ENCODE measurements around the gene KIF18A.
"Not testable (repeated sequence)": the region's sequence is repeated elsewhere in the genome, so short reads cannot be mapped to it uniquely, and the experiment has no call there.

Gene KIF18A

GRCh38 chr11:28106353-28107043 lies 1.5 kb downstream of the KIF18A start:
- DNase-seq, result no peak

- DNase-seq, result no peak
Observed at GRCh38 chr11:28105869-28106268, 2.1 kb downstream of the KIF18A start.

DNA sequence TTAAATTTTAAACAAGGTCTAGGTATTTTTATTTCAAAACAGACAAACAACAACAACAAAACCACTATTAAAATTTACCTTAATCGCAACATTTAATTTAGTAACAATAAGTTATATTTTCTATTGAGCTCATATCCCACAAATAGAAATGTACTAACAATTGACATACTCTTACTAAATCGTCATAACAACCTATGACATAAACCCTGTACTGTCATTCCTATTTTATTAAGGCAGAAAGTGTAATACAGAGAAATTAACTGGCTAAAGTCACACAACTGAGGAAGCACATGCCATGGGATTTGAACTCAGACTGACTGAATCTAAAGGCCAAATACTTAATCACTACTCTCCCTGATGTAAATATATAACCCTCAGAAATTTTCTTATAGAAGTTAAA lies 3.0 kb downstream of the KIF18A start:
- no peak for DNase-seq

DNA sequence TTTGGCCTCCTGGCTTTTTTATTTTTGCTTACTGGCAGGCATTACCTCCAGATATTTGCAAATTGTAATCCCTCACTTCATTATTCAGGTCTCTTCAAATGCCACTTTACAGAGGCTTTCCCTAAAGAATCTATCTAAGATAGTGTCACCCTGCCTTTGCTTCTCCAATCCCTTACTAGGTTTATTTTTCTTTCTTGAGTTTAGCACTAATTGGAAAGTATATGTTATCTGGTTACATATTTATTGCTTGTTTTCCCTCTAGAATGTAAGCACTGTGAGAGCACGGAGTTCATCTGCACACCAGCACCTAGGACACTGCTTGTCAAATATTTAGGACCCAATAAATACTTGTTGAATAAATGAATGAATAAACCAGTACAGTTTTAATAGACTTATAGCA lies 3.5 kb downstream of the KIF18A start:
- DNase-seq, result no peak

- not testable (repeated sequence) for DNase-seq
Observed at GRCh38 chr11:28102300-28102699, 5.7 kb downstream of the KIF18A start.

DNA sequence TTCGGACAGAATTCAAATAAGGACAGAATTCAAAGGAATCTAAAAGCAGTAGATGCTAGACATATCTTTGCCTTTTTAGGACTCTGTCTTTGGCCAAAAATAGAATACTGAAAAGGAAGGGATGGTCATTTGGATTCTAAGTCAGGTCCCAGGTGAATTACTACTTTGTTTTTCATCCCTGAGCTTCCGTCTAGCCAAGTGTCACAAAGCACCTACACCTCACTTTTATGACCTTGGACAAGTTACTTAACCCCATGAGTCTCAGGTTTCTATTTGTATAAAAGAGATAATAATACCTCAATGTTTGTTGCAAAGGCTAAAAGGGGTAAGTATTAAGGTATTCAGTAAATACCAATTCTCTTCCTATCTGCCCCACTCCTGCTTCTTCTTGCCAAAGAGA lies 7.3 kb downstream of the KIF18A start:
- no peak for DNase-seq

- DNase-seq, result no peak
Observed at GRCh38 chr11:28099715-28100114, 8.2 kb downstream of the KIF18A start.

GRCh38 chr11:28098257-28098656 lies 9.7 kb downstream of the KIF18A start:
- no peak for DNase-seq

DNA sequence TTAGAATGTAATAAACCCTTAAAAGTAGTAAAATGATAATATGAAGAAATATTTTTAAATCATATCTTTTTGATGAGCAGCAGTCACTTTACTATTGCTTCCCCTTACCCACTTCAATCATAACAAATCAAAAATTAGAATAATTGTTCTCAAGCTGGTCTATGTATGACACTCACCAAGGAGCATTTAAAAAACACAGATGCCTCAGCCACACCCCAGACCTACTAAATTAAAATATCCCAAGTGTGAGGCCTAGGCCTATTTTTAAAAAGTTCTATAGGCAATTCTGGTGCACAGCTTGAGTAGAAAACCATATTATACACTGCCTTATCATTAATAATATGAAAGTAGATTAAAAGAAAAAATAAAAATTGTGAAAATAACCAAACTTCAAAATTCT lies 15.2 kb downstream of the KIF18A start:
- DNase-seq, result no peak

- no peak for DNase-seq
Observed at GRCh38 chr11:28090052-28090749, 17.8 kb downstream of the KIF18A start.

- DNase-seq, result no peak
Observed at GRCh38 chr11:28089378-28089777, 18.6 kb downstream of the KIF18A start.

DNA sequence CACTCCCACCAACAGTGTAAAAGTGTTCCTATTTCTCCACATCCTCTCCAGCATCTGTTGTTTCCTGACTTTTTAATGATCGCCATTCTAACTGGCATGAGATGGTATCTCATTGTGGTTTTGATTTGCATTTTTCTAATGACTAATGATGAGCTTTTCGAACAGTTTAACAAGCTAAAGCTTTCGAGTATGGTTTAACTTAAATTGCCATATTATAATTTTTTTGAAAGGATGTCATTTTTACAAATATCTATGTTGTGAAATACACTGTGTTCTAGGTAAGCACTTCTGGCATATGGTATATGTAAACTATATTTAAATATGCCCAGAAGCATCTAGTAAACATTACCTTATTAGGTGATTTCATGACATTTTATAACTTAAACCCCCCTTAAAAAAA lies 20.3 kb downstream of the KIF18A start:
- not testable (repeated sequence) for DNase-seq

DNA sequence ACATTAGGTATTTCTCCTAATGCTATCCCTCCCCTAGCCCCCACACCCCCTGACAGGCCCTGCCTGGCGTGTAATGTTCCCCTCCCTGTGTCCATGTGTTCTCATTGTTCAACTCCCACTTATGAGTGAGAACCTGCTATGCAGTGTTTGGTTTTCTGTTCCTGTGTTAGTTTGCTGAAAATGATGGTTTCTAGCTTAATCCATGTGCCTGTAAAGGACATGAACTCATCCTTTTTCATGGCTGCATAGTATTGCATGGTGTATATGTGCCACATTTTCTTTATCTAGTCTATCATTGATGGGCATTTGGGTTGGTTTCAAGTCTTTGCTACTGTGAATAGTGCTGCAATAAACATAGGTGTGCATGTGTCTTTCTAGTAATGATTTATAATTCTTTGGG lies 20.8 kb downstream of the KIF18A start:
- DNase-seq, result not testable (repeated sequence)

DNA sequence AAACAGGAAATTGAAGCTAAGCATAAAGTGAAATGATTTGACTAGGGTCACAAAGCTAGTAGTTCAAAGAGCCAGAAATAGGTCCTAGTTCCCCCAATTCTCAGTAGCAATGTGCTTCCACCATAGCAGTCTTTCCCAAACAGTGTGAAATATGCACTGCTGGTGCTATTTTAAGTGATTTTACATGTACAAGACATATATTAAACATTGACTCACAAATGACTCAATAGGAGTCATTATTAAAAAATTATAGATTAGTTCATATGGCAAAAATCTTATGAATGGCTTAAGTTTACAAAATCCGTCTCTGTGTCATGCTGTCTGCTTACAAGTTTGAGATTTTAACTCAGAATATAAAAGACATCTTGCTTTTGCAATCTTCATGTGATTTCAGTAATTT lies 21.4 kb downstream of the KIF18A start:
- no peak for DNase-seq

DNA sequence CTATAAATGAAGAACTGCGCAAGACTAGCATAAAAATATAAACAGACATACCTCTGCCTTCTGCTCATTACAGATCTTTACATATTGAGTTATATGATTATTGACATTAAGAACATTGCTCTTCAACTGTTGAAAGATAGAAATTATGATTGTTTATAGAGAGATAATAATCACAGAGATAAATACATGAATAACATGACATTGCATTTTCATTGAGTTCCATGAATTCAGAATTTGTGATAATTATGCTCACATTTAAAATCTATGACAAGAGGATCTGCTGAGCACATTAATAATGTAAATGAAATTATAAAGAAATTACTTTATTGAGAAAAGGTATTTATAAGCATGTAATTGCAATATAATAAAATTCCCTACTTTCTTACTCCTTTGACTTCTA lies 24.8 kb downstream of the KIF18A start:
- no peak for DNase-seq

DNA sequence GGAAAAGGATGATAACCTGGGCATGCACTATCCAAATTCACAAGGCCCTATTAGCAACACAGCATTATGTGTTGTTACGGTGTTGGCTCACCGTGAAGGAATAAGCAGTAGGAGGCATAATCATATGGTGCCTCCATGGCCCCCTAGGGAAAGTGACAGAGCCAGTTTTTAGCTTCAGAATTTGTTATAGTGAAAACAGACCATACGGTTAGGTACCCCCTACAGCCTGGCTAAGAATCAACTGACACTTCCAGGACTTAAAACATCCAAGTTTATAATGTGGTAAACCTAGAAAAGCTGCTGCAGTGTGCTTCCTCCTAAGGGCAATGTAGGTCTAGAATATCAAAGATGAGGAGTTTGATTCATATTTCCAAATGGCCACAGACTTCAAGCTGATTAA lies 30.4 kb downstream of the KIF18A start:
- no peak for DNase-seq

GRCh38 chr11:28072321-28072720 lies 35.6 kb downstream of the KIF18A start:
- no peak for DNase-seq

DNA sequence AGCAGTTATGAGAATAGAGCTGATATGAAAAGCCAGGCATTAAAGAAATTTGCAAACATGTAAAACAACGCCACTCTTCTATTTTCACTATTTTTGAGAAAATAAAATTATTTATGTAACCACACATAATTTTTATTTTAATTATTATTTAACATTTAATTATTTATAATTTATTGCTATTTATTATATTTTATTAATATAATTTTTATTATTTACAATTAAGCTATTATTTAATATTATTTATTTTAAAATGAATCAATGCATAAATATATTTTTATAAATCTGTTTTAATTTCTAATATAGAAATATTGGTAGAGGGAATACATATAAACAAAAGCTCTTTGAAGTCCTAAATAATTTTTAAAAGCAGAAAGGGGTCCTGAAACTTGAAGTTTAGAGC lies 36.7 kb downstream of the KIF18A start:
- DNase-seq, result no peak

DNA sequence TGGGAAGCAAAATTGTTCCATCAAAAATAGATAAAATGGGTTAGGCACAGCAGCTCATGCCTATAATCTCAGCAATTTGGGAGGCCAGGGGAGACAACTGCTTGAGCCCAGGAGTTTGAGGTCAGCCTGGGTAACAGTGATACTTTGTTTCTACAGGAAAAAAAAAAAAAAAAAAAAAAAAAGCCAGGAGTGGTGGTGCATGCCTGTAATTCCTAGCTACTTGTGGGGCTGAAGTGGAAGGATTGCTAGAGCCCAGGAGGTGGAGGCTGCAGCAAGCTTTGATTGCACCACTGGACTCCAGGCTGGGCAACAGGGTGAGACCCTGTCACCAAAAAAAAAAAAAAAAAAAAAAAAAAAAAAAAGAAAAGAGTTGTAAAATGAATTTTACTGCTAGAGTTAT lies 49.6 kb downstream of the KIF18A start:
- DNase-seq, result no peak

DNA sequence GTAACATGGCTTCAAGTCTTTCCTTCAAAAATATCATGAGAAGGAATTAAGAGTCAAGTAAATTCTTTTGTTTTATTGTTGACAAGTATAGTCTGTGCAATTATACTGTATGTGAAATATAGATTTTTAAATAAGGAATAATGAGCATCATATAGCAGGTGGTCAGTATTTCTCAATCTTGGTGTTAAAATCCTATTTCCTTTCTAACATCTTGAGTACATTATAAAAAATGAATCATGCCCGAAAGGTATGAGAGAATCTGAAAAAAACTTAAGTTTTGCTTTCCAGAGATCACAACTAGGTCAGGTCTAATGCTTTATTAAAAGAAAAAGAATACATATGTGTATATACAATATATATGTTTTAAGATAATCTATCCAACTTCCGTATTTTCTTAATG lies 53.1 kb downstream of the KIF18A start:
- DNase-seq, result no peak

GRCh38 chr11:28049338-28050216 lies 58.4 kb downstream of the KIF18A start:
- peak; percentile 3 for DNase-seq

DNA sequence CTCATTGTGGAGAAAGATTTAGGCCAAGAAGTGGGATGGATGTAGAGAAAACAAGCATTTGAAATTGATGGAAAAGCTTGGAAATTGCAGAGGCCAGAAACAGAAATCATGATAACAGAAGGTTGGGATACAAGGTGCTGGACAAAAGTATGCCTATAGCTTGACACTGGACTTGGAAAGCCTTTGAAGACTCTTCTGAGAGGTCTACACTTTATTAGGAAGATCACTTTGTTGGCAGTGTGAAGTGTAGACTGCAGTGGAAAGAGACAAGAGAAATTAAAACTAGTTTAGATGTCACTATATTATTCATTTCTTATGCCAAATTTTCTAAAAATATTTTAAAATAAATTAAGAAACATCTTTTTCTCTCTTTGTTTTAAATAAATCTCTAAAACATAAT lies 59.1 kb downstream of the KIF18A start:
- no peak for DNase-seq

DNA sequence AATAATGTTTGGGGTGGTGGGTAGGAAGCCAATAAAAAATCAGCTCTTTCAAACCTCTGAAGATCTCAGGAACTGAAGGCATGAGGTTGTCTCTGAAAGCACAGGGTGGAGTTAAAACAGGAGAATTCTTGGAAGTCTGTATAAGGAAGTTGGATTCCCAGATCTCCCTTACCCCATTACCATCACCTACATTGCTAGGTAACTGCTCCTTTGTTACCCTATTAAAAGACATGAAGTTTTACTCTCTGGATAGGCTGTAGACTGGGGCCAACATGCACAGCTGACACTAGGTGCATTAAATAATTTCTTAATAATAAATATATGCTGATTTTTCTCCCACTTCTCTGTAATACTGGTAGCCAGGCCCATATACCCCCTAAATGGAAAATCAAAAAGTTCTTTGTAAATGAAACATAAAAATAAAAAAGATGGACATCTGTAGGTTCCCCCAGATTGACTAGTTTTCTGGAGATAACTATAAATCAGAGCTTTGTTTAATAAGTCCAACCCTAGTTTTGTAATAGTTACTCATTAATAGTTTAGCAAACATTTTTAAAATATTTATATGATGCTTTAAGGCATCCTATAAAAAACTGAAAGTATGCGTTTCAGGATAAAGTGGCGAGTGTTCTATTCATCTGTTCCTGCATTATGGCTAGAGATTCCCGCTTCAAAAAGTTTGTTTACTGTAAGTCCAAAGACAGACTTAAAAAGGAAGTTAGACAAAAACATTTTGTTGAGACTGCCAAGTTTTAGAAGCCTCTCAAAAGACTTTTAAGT lies 63.8 kb downstream of the KIF18A start:
- DNase-seq, result no peak

Measured in DMS53 (cell line).